Hepatocyte (in vitro differentiated cells): ENCODE results near the gene LIPC. TPM values are rescaled to one million over a fixed set of nuclear protein-coding genes. Genes with fewer than 3 reads are reported as not detected.

ENCODE experiments used
- DNase-seq: peaks from one replicate; pipeline ENCODE4 v3.0.0-alpha.2; 2016; ENCODE audit warnings: low spot score
- H2AFZ ChIP-seq: fragments of 200-600 bp; sonication (generic); 2 replicates; pipeline ENCODE4 v1.6.0; 2016; ENCODE audit warnings: antibody characterized with exemption, mild to moderate bottlenecking
- H3K27ac ChIP-seq: fragments of 200-600 bp; sonication (generic); 2 replicates; pipeline ENCODE4 v1.5.1; 2016; ENCODE audit warnings: mild to moderate bottlenecking
- H3K27me3 ChIP-seq: fragments of 200-600 bp; sonication (generic); 2 replicates; pipeline ENCODE4 v1.6.1; 2016
- H3K36me3 ChIP-seq: fragments of 200-600 bp; sonication (generic); replicated peaks from 2 replicates; pipeline ENCODE4 v1.5.1; 2016; ENCODE audit warnings: low read depth; ENCODE audit not compliant: insufficient read depth
- H3K4me1 ChIP-seq: fragments of 200-600 bp; sonication (generic); 2 replicates; pipeline ENCODE4 v1.5.1; 2016; ENCODE audit warnings: mild to moderate bottlenecking, moderate library complexity; ENCODE audit not compliant: insufficient read depth
- H3K4me2 ChIP-seq: fragments of 200-600 bp; sonication (generic); 2 replicates; pipeline ENCODE4 v1.6.0; 2016
- H3K4me3 ChIP-seq: fragments of 200-600 bp; sonication (generic); 2 replicates; pipeline ENCODE4 v1.5.1; 2016; ENCODE audit warnings: mild to moderate bottlenecking
- H3K79me2 ChIP-seq: fragments of 200-600 bp; sonication (generic); 2 replicates; pipeline ENCODE4 v1.6.0; 2017; ENCODE audit warnings: mild to moderate bottlenecking
- H3K9me2 ChIP-seq: fragments of 200-600 bp; sonication (generic); replicated peaks from 2 replicates; pipeline ENCODE4 v1.6.0; 2017; ENCODE audit warnings: mild to moderate bottlenecking; ENCODE audit not compliant: insufficient read depth
- H3K9me3 ChIP-seq: fragments of 200-600 bp; sonication (generic); 2 replicates; pipeline ENCODE4 v1.5.1; 2016; ENCODE audit warnings: low read depth, mild to moderate bottlenecking
- H4K20me1 ChIP-seq: fragments of 200-600 bp; sonication (generic); 2 replicates; pipeline ENCODE4 v1.6.0; 2016; ENCODE audit warnings: mild to moderate bottlenecking; ENCODE audit not compliant: insufficient read depth, poor library complexity, severe bottlenecking
- CTCF ChIP-seq: fragments of 200-600 bp; sonication (generic); IDR thresholded peaks from 2 replicates; pipeline ENCODE4 v1.5.1; 2016; ENCODE audit warnings: antibody characterized with exemption, mild to moderate bottlenecking; ENCODE audit not compliant: poor library complexity
- EZH2 ChIP-seq: fragments of 200-600 bp; sonication (generic); IDR thresholded peaks from 2 replicates; pipeline ENCODE4 v1.6.1; 2016; ENCODE audit warnings: antibody characterized with exemption, mild to moderate bottlenecking, borderline replicate concordance
- EZH2phosphoT487 ChIP-seq: fragments of 200-600 bp; sonication (generic); IDR thresholded peaks from one replicate; pipeline ENCODE4 v1.6.1; 2018; ENCODE audit warnings: antibody characterized with exemption, mild to moderate bottlenecking, low read depth, moderate library complexity; ENCODE audit not compliant: unreplicated experiment, severe bottlenecking
- WGBS: methylation state at CpG from one replicate; pipeline ENCODE4 v1.1.6; 2016; ENCODE audit warnings: low lambda C conversion rate; ENCODE audit errors: missing lambda C conversion rate; 5-methylcytosine and 5-hydroxymethylcytosine counted together
- polyA plus RNA-seq: library from polyadenylated mRNA; unstranded; fragments of >200 nt; fragmentation: Nextera tagmentation; extraction: Ambion mirVana; gene quantifications from 2 replicates; pipeline ENCODE4 v1.2.1, GENCODE V29; 2016
- total RNA-seq: library from RNA; depleted of rRNA; stranded (reverse); fragments of >200 nt; gene quantifications from 2 replicates; pipeline ENCODE4 v1.2.3, GENCODE V29; 2014

Gene LIPC
- total and polyA plus RNA-seq, 2 experiments from 2014 or later: 37.0 to 64.8 TPM

GRCh38 chr15:58536414-58536813, 104.6 kb downstream of the LIPC start:
- Histone ChIP-seq H3K9me2 (no peaks in the 10 kb centered on the region), H2AFZ (no peak overlapping the region), H3K9me3 (no peaks in the 10 kb centered on the region), H3K4me1 (peaks cover 10% of the 10 kb centered on the region), H3K36me3 (no peaks in the 10 kb centered on the region), H3K27ac (no peak overlapping the region), H3K4me3 (no peak overlapping the region), H3K27me3 (no peaks in the 10 kb centered on the region), H3K79me2 (no peaks in the 10 kb centered on the region), H4K20me1 (no peaks in the 10 kb centered on the region), H3K4me2 (no peak overlapping the region)
- WGBS: 82% methylated on average over 4 of the region's 4 CpGs
- no peak for DNase-seq
- TF ChIP-seq EZH2 (no peak), CTCF (no peak), EZH2phosphoT487 (no peak)

- Histone ChIP-seq H3K79me2 (no peaks in the 10 kb centered on the region), H3K9me2 (no peaks in the 10 kb centered on the region), H4K20me1 (no peaks in the 10 kb centered on the region), H3K4me1 (peaks cover 10% of the 10 kb centered on the region), H3K27me3 (no peaks in the 10 kb centered on the region), H3K9me3 (no peaks in the 10 kb centered on the region), H3K4me3 (no peak overlapping the region), H3K27ac (no peak overlapping the region), H3K36me3 (no peaks in the 10 kb centered on the region), H2AFZ (no peak overlapping the region), H3K4me2 (no peak overlapping the region)
- WGBS: 99% methylated on average over 9 of the region's 9 CpGs
- DNase-seq: no peak
- TF ChIP-seq EZH2 (no peak), CTCF (no peak), EZH2phosphoT487 (no peak)
These were observed 105.2 kb downstream of the LIPC start for GRCh38 chr15:58537033-58537432.

GRCh38 chr15:58538225-58538727, 106.5 kb downstream of the LIPC start:
- Histone ChIP-seq H3K9me2 (no peaks in the 10 kb centered on the region), H3K36me3 (no peaks in the 10 kb centered on the region), H3K79me2 (no peaks in the 10 kb centered on the region), H3K27me3 (no peaks in the 10 kb centered on the region), H4K20me1 (no peaks in the 10 kb centered on the region), H3K4me2 (no peak overlapping the region), H3K4me1 (peaks cover 10% of the 10 kb centered on the region), H3K4me3 (no peak overlapping the region), H3K9me3 (no peaks in the 10 kb centered on the region), H2AFZ (no peak overlapping the region), H3K27ac (no peak overlapping the region)
- TF ChIP-seq EZH2phosphoT487: no peak
- TF ChIP-seq EZH2: no peak
- TF ChIP-seq CTCF: no peak
- DNase-seq: no peak
- 71% methylated on average over 16 of the region's 16 CpGs for WGBS

- TF ChIP-seq EZH2phosphoT487 (no peak), CTCF (no peak), EZH2 (no peak)
These were observed 107.1 kb downstream of the LIPC start for GRCh38 chr15:58538901-58539300.

More at GRCh38 chr15:58538901-58539300, 107.1 kb downstream of the LIPC start:
- Histone ChIP-seq H3K4me3 (no peak overlapping the region), H4K20me1 (no peaks in the 10 kb centered on the region), H3K36me3 (no peaks in the 10 kb centered on the region), H3K4me1 (peaks cover 10% of the 10 kb centered on the region), H2AFZ (no peak overlapping the region), H3K9me3 (no peaks in the 10 kb centered on the region), H3K27me3 (no peaks in the 10 kb centered on the region), H3K79me2 (no peaks in the 10 kb centered on the region), H3K4me2 (no peak overlapping the region), H3K9me2 (no peaks in the 10 kb centered on the region), H3K27ac (no peak overlapping the region)
- no peak for DNase-seq
- WGBS: 100% methylated on average over 3 of the region's 3 CpGs
